DOHH2 (cell line): ENCODE results near the gene C3orf22.

Experiments used
- H3F3A ChIP-seq: fragments of 200-600 bp; sonication (generic), shearing (Covaris generic); 2 replicates; pipeline ENCODE4 v1.6.0; 2016; ENCODE audit warnings: antibody characterized with exemption, mild to moderate bottlenecking; ENCODE audit not compliant: control insufficient read depth, insufficient read depth
- H3K27ac ChIP-seq: fragments of 200-600 bp; sonication (generic); 2 replicates; pipeline ENCODE4 v1.5.1; 2014; ENCODE audit warnings: low read depth, mild to moderate bottlenecking, low read length, moderate library complexity
- H3K27me3 ChIP-seq: fragments of 200-600 bp; sonication (generic); 2 replicates; pipeline ENCODE4 v1.6.1; 2014; ENCODE audit warnings: mild to moderate bottlenecking, low read length, mixed read lengths; ENCODE audit not compliant: control insufficient read depth
- H3K36me3 ChIP-seq: fragments of 200-600 bp; sonication (generic); 2 replicates; pipeline ENCODE4 v1.6.1; 2014; ENCODE audit warnings: mild to moderate bottlenecking, low read length, moderate library complexity, mixed read lengths; ENCODE audit not compliant: control insufficient read depth
- H3K4me1 ChIP-seq: fragments of 200-600 bp; sonication (generic); 2 replicates; pipeline ENCODE4 v1.6.1; 2014; ENCODE audit warnings: mild to moderate bottlenecking, low read length, mixed read lengths; ENCODE audit not compliant: control insufficient read depth
- H3K4me2 ChIP-seq: fragments of 200-600 bp; sonication (generic); 2 replicates; pipeline ENCODE4 v1.6.0; 2014; ENCODE audit warnings: mild to moderate bottlenecking, low read length, moderate library complexity
- H3K4me3 ChIP-seq: fragments of 200-600 bp; sonication (generic); 2 replicates; pipeline ENCODE4 v1.5.1; 2014; ENCODE audit warnings: mild to moderate bottlenecking, low read length, mixed read lengths
- H3K79me2 ChIP-seq: fragments of 200-600 bp; sonication (generic); 2 replicates; pipeline ENCODE4 v1.6.1; 2014; ENCODE audit warnings: mild to moderate bottlenecking, low read length, mixed read lengths; ENCODE audit not compliant: control insufficient read depth
- H3K9me2 ChIP-seq: fragments of 200-600 bp; sonication (generic); replicated peaks from 2 replicates; pipeline ENCODE4 v1.6.1; 2014; ENCODE audit warnings: mild to moderate bottlenecking, low read length, mixed read lengths; ENCODE audit not compliant: control insufficient read depth
- H3K9me3 ChIP-seq: fragments of 200-600 bp; sonication (generic); 2 replicates; pipeline ENCODE4 v1.6.1; 2014; ENCODE audit warnings: antibody characterized with exemption, low read length, mixed read lengths; ENCODE audit not compliant: control insufficient read depth, insufficient read depth
- H4K20me1 ChIP-seq: fragments of 200-600 bp; sonication (generic); 2 replicates; pipeline ENCODE4 v1.6.0; 2014; ENCODE audit warnings: low read depth, mild to moderate bottlenecking, antibody characterized with exemption, low read length, moderate library complexity; ENCODE audit not compliant: control insufficient read depth, insufficient read depth
- CTCF ChIP-seq: fragments of 200-600 bp; sonication (generic); IDR thresholded peaks from one replicate; pipeline ENCODE4 v1.5.1; 2014; ENCODE audit warnings: antibody characterized with exemption, mild to moderate bottlenecking, low read depth, low read length; ENCODE audit not compliant: poor library complexity, severe bottlenecking
- EZH2phosphoT487 ChIP-seq: fragments of 200-600 bp; sonication (generic); IDR thresholded peaks from 2 replicates; pipeline ENCODE4 v1.6.1; 2017; ENCODE audit warnings: borderline replicate concordance, mild to moderate bottlenecking, antibody characterized with exemption, low read length, moderate library complexity, mixed read lengths

The C3orf22 gene

GRCh38 chr3:126551121-126551838, 7.5 kb downstream of the C3orf22 start:
- H3K4me2 ChIP-seq = no peak overlapping the region
- TF ChIP-seq EZH2phosphoT487 (no peak), CTCF (no peak)
- no peaks in the 10 kb centered on the region for H3K9me3 ChIP-seq
- no peaks in the 10 kb centered on the region for H3K27me3 ChIP-seq
- no peaks in the 10 kb centered on the region for H4K20me1 ChIP-seq
- H3K36me3 ChIP-seq = no peaks in the 10 kb centered on the region
- H3K4me1 ChIP-seq = no peaks in the 10 kb centered on the region
- H3F3A ChIP-seq = no peaks in the 10 kb centered on the region
- H3K4me3 ChIP-seq = no peak overlapping the region
- no peak overlapping the region for H3K27ac ChIP-seq
- no peaks in the 10 kb centered on the region for H3K79me2 ChIP-seq
- no peaks in the 10 kb centered on the region for H3K9me2 ChIP-seq

GRCh38 chr3:126550488-126551051, 8.2 kb downstream of the C3orf22 start:
- no peaks in the 10 kb centered on the region for H3K36me3 ChIP-seq
- H3K4me1 ChIP-seq = no peaks in the 10 kb centered on the region
- H3F3A ChIP-seq = no peaks in the 10 kb centered on the region
- no peaks in the 10 kb centered on the region for H3K79me2 ChIP-seq
- H3K9me2 ChIP-seq = no peaks in the 10 kb centered on the region
- no peak overlapping the region for H3K4me3 ChIP-seq
- no peaks in the 10 kb centered on the region for H4K20me1 ChIP-seq
- no peak overlapping the region for H3K4me2 ChIP-seq
- H3K27me3 ChIP-seq = no peaks in the 10 kb centered on the region
- no peak overlapping the region for H3K27ac ChIP-seq
- H3K9me3 ChIP-seq = no peaks in the 10 kb centered on the region
- TF ChIP-seq CTCF (no peak), EZH2phosphoT487 (no peak)

- Histone ChIP-seq H3K27ac (no peak overlapping the region), H3K79me2 (no peaks in the 10 kb centered on the region), H3K9me3 (no peaks in the 10 kb centered on the region), H3F3A (no peaks in the 10 kb centered on the region), H3K27me3 (no peaks in the 10 kb centered on the region), H3K4me2 (no peak overlapping the region), H3K4me3 (no peak overlapping the region), H3K36me3 (no peaks in the 10 kb centered on the region), H3K4me1 (no peaks in the 10 kb centered on the region), H4K20me1 (no peaks in the 10 kb centered on the region), H3K9me2 (no peaks in the 10 kb centered on the region)
- TF ChIP-seq EZH2phosphoT487 (no peak), CTCF (no peak)
These were observed 8.8 kb downstream of the C3orf22 start for GRCh38 chr3:126549861-126550487.
